Measurements from ENCODE around the gene PGAP2.
A peak's percentile ranks its signal among the peaks of the same experiment; 100 is the strongest.
"Not testable (repeated sequence)": the region's sequence is repeated elsewhere in the genome, so short reads cannot be mapped to it uniquely, and the experiment has no call there.

The PGAP2 gene

GRCh38 chr11:3807909-3808860 is at the start of gene PGAP2:
PGAP2 (plus strand) TSS chr11:3808560; CDS start chr11:3811260, 2,700 bp downstream.
- H3K4me3 ChIP-seq (ENCODE audit: low read depth, low read length): peak within 1 kb of the TSS; percentile 92
- peak; percentile 79 for TF ChIP-seq CTCF (IDR thresholded peaks at IDR 0.05; ENCODE audit: low read depth, low read length, missing control alignments)
- DNase-seq (ENCODE audit: low read depth): no peak

DNA sequence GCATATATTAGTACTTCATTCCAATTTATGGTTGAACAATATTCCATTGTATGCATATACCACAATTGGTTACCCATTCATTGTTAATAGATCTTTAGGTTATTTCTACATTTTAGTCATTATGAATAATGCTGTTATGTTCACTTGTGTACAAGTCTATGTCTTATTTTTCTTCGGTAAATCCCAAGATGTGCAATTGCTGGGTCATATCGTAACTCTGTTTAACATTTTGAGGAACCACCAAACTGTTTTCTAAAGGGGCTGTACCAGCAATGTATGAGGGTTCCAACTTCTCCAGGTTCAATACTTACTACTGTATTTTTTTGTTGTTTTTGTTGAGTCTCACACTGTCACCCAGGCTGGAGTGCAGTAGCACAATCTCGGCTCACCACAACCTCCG is 44.1 kb upstream of the PGAP2 start:
- no peak for TF ChIP-seq CTCF (IDR thresholded peaks at IDR 0.05; ENCODE audit: low read depth, low read length, missing control alignments)
- H3K4me3 ChIP-seq (ENCODE audit: low read depth, low read length): no peak overlapping the region
- no peak for DNase-seq (ENCODE audit: low read depth)

DNA sequence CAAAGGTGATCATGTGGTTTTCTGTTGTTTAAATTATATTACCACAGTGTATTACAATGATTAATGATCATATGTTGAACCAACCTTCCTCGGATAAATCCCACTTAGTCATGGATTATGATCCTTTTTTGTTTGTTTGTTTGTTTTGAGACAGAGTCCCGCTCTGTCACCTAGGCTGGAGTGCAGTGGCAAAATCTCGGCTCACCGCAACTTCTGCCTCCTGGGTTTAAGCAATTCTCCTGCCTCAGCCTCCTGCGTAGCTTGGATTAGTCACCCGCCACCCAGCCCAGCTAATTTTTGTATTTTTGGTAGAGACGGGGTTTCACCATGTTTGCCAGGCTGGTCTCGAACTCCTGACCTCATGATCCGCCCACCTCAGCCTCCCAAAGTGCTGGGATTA is 41.5 kb upstream of the PGAP2 start:
- not testable (repeated sequence) for DNase-seq (ENCODE audit: low read depth); H3K4me3 ChIP-seq (ENCODE audit: low read depth, low read length)

DNA sequence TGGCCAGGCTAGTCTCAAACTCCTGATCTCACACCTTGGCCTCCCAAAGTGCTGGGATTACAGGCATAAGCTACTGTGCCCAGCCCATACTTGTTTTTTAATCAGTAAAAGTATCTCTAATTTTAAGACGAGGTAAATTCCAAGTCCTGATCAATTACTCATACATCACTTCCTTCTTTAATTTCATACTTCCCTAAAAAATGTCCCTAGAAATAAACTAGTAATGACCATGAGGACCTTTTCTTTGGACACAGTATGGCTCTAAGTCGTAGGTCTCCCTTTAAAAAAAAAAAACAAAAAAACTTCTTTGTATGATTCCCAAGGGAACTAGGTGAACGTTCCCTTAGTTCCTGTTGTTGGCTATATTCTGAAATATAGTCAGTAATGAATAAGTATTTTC is 40.8 kb upstream of the PGAP2 start:
- no peak for TF ChIP-seq CTCF (IDR thresholded peaks at IDR 0.05; ENCODE audit: low read depth, low read length, missing control alignments)
- H3K4me3 ChIP-seq (ENCODE audit: low read depth, low read length): no peak overlapping the region
- no peak for DNase-seq (ENCODE audit: low read depth)

- DNase-seq (ENCODE audit: low read depth): no peak
Measured at GRCh38 chr11:3773180-3773579, 35.2 kb upstream of the PGAP2 start.

DNA sequence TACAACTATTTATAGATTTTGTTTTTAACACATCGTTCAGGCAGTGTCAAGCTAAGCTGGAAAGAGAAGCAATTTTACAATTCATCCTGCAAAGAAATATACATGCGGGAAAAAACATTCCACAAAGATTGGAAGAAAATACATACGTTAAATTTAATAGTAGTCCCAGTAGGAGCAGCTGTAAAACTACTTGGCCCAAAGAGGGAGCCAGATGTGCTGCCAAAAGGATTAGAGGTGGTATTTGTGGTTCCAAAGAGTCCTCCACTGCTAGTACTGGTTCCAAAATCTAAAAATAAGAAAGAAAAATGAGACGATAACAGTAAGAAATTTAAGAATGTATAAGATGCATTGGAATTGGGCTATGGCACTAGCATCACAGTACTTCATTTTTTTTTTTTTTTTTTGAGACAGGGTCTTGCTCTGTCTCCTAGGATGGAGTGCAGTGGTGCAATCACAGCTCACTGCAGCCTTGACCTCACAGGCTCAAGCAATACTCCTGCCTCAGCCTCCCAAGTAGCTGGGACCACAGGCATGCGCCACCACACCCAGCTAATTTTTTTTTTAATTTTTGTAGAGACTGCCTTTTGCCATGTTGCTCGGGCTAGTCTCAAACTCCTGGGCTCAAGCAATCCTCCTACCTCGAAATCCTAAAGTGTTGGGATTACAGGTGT is 32.5 kb upstream of the PGAP2 start:
- no peak for TF ChIP-seq CTCF (IDR thresholded peaks at IDR 0.05; ENCODE audit: low read depth, low read length, missing control alignments)
- no peak for DNase-seq (ENCODE audit: low read depth)
- no peak overlapping the region for H3K4me3 ChIP-seq (ENCODE audit: low read depth, low read length)

More at GRCh38 chr11:3773180-3773579, 35.2 kb upstream of the PGAP2 start:
- no peak for TF ChIP-seq CTCF (IDR thresholded peaks at IDR 0.05; ENCODE audit: low read depth, low read length, missing control alignments)
- H3K4me3 ChIP-seq (ENCODE audit: low read depth, low read length): no peak overlapping the region

DNA sequence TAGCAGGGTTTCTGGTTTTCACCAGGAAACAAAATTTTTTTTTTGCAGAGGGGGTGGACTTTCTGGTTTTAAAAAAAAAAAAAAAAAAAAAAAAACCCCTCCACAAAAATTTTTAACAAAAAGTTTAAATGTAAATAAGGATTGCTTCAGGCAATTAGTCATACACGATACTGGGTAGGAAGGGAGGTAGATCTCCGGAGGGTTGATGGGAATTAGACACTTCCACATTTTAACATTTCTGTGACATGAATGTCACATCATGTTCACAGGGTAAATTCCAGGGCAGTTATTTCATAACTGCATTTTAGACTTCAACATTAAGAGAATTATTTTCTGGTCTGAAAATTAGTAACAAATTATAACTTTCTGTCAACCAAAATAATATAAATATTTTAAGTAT is 26.9 kb upstream of the PGAP2 start:
- no peak for DNase-seq (ENCODE audit: low read depth)
- no peak overlapping the region for H3K4me3 ChIP-seq (ENCODE audit: low read depth, low read length)
- TF ChIP-seq CTCF (IDR thresholded peaks at IDR 0.05; ENCODE audit: low read depth, low read length, missing control alignments): no peak

Data from GM12864 (cell line).